Measurements from ENCODE around the gene TSHB.

DNA sequence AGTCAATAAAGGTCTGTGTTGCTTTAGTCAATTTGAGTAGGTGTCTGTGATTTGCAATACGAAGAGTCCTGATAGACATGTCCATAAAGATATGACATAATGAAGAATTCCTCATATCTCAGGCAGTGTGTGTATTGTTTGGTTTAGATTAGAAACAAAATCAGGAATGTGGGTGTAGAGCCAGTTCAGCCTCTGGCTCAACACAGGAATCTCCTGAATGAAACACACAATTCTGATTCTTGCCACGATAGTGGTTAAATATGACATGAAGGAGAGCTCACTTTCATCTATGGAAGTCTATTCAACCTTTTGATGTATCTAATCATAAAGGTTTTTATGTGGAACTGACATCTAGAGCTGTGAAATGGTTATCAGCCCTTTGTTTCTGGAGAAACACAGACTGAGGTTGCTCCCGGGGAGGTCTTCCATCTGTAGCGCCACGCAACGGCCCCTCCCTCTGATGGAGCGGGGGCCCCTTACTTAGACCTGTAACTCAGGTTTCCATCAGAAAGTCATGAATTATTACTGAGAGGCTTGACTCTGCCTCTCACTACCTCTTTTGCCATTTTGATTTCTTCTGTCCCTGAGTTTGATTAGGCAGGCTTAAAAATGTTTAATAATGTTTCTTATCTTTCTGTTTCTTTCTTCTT lies 40.2 kb downstream of the TSHB start:
- no peak for TF ChIP-seq POLR2AphosphoS5 (IDR thresholded peaks at IDR 0.05; ENCODE audit: low read depth, low read length)
- TF ChIP-seq, protein P1, sequence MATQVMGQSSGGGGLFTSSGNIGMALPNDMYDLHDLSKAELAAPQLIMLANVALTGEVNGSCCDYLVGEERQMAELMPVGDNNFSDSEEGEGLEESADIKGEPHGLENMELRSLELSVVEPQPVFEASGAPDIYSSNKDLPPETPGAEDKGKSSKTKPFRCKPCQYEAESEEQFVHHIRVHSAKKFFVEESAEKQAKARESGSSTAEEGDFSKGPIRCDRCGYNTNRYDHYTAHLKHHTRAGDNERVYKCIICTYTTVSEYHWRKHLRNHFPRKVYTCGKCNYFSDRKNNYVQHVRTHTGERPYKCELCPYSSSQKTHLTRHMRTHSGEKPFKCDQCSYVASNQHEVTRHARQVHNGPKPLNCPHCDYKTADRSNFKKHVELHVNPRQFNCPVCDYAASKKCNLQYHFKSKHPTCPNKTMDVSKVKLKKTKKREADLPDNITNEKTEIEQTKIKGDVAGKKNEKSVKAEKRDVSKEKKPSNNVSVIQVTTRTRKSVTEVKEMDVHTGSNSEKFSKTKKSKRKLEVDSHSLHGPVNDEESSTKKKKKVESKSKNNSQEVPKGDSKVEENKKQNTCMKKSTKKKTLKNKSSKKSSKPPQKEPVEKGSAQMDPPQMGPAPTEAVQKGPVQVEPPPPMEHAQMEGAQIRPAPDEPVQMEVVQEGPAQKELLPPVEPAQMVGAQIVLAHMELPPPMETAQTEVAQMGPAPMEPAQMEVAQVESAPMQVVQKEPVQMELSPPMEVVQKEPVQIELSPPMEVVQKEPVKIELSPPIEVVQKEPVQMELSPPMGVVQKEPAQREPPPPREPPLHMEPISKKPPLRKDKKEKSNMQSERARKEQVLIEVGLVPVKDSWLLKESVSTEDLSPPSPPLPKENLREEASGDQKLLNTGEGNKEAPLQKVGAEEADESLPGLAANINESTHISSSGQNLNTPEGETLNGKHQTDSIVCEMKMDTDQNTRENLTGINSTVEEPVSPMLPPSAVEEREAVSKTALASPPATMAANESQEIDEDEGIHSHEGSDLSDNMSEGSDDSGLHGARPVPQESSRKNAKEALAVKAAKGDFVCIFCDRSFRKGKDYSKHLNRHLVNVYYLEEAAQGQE (IDR thresholded peaks at IDR 0.05; ENCODE audit: insufficient read depth in 1 of 2, low read depth in 2 of 2, low read length in 1 of 2), result no peak
